Mucosa of descending colon (tissue), 3 donors: ENCODE measurements around the gene PTPRS. TPM values are rescaled to one million over a fixed set of nuclear protein-coding genes. Genes with fewer than 3 reads are reported as not detected.

Source experiments
- ATAC-seq: fragments of 200-7000 bp; cut with Tn5 transposase; one replicate; pipeline ENCODE4 v1.9.1; 2020; ENCODE audit warnings: mild to moderate bottlenecking, moderate library complexity
- DNase-seq, 3 donors: peaks; one replicate each; pipeline ENCODE4 v3.0.0-alpha.2; 2020
- H3K36me3 ChIP-seq: fragments of 200-600 bp; one replicate; pipeline ENCODE4 v1.8.0; 2021; ENCODE audit warnings: low read depth, mild to moderate bottlenecking
- H3K4me1 ChIP-seq: fragments of 200-600 bp; one replicate; pipeline ENCODE4 v1.8.0; 2021; ENCODE audit warnings: low read depth, mild to moderate bottlenecking
- H3K4me3 ChIP-seq: fragments of 200-600 bp; one replicate; pipeline ENCODE4 v1.8.0; 2021; ENCODE audit warnings: mild to moderate bottlenecking
- H3K9me3 ChIP-seq: fragments of 200-600 bp; one replicate; pipeline ENCODE4 v1.8.0; 2021; ENCODE audit warnings: mild to moderate bottlenecking
- intact Hi-C, 2 donors: fragments of 100-400 bp; cut with DNase I in 1 of 2; cut with micrococcal nuclease in 1 of 2; formaldehyde crosslinking; loops; one replicate each; pipeline versions ENCODE4 v1.11.0 to v1.11.1; 2022; cut with DNase I, micrococcal nuclease
- total RNA-seq, 3 donors: library from RNA; stranded (reverse); fragmentation: NEBNext Ultra II Directional in 2 of 3; extraction: Animal tissue kit (Norgen Biotek cat#: 25700) in 2 of 3; gene quantifications; one replicate each; pipeline versions ENCODE4 v1.2.1 to v1.2.4, GENCODE V29; 2021 to 2023
- TF ChIP-seq, protein P1 (sequence below): fragments of 200-600 bp; IDR thresholded peaks from one replicate; pipeline ENCODE4 v1.8.0; 2022; ENCODE audit warnings: antibody characterized with exemption, mild to moderate bottlenecking
- donor health status: DM: no; HTN: no; CAD: no; lungs with moderate emphysema.
- donor health status: DM: no; HTN: no; CAD: no.
- donor health status: DM: no; HTN: yes; CAD: no.

PTPRS gene
- total RNA-seq, 3 donors from 2014 or later, result 7.2 to 131 (median 22.5) TPM

- TF ChIP-seq, protein P1, sequence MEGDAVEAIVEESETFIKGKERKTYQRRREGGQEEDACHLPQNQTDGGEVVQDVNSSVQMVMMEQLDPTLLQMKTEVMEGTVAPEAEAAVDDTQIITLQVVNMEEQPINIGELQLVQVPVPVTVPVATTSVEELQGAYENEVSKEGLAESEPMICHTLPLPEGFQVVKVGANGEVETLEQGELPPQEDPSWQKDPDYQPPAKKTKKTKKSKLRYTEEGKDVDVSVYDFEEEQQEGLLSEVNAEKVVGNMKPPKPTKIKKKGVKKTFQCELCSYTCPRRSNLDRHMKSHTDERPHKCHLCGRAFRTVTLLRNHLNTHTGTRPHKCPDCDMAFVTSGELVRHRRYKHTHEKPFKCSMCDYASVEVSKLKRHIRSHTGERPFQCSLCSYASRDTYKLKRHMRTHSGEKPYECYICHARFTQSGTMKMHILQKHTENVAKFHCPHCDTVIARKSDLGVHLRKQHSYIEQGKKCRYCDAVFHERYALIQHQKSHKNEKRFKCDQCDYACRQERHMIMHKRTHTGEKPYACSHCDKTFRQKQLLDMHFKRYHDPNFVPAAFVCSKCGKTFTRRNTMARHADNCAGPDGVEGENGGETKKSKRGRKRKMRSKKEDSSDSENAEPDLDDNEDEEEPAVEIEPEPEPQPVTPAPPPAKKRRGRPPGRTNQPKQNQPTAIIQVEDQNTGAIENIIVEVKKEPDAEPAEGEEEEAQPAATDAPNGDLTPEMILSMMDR, result no peak
- DNase-seq (no peak), ATAC-seq (no peak)
- Histone ChIP-seq H3K4me3 (no peak overlapping the region), H3K36me3 (no peaks in the 10 kb centered on the region), H3K4me1 (peaks cover 4% of the 10 kb centered on the region), H3K9me3 (no peaks in the 10 kb centered on the region)
- intact Hi-C loops, result no loop called here
Observed at GRCh38 chr19:5342573-5343201, 2.1 kb upstream of the PTPRS start.

DNA sequence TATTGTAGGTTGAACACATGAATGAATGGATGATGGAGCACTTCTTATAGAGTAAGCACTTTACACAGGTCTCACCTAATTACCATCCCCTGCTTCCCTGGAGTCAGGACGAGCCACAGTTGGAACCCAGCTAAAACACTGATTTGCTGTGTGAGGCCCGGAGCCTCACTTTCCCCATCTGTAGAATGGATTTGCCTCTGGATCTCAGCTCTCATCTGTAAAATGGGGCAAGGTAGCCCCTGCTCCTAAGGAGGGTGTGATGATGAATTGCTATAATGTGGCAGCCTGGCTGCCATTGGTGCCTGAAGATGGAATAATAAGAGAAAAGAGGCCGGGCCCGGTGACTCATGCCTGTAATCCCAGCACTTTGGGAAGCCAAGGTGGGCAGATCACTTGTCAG lies 1.4 kb upstream of the PTPRS start:
- intact Hi-C loops, result no loop called here
- DNase-seq, result no peak
- H3K36me3 ChIP-seq, result no peaks in the 10 kb centered on the region
- H3K4me3 ChIP-seq, result no peak overlapping the region
- H3K4me1 ChIP-seq, result peaks cover 4% of the 10 kb centered on the region
- ATAC-seq, result no peak
- no peaks in the 10 kb centered on the region for H3K9me3 ChIP-seq
- TF ChIP-seq, protein P1, result no peak

DNA sequence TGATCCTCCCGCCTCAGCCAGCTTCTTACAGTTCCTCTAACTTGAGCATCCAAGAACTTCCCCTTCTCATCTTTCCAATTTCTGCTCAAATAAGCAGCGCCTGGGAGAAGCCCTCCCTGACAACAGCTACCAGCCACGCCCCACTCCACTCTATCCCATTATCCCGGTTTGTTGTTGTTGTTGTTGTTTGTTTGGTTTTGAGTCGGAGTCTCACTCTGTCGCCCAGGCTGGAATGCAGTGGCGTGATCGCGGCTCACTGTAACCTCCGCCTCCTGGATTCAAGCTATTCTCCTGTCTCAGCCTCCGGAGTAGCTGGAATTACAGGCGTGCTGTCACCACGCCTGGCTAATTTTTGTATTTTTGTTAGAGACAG lies 822 bp upstream of the PTPRS start:
- TF ChIP-seq, protein P1, result no peak
- Histone ChIP-seq H3K9me3 (no peaks in the 10 kb centered on the region), H3K4me3 (no peak overlapping the region), H3K36me3 (no peaks in the 10 kb centered on the region), H3K4me1 (peaks cover 4% of the 10 kb centered on the region)
- intact Hi-C loops, result no loop called here
- no peak for DNase-seq
- no peak for ATAC-seq

- TF ChIP-seq, protein P1, result no peak
- DNase-seq, result no peak
- peak; percentile 31 for ATAC-seq
- Histone ChIP-seq H3K36me3 (no peaks in the 10 kb centered on the region), H3K4me3 (no peak overlapping the region), H3K9me3 (no peaks in the 10 kb centered on the region), H3K4me1 (peaks cover 4% of the 10 kb centered on the region)
- intact Hi-C loops, result no loop called here
Observed at GRCh38 chr19:5339950-5340636, 519 bp downstream of the PTPRS start.

DNA sequence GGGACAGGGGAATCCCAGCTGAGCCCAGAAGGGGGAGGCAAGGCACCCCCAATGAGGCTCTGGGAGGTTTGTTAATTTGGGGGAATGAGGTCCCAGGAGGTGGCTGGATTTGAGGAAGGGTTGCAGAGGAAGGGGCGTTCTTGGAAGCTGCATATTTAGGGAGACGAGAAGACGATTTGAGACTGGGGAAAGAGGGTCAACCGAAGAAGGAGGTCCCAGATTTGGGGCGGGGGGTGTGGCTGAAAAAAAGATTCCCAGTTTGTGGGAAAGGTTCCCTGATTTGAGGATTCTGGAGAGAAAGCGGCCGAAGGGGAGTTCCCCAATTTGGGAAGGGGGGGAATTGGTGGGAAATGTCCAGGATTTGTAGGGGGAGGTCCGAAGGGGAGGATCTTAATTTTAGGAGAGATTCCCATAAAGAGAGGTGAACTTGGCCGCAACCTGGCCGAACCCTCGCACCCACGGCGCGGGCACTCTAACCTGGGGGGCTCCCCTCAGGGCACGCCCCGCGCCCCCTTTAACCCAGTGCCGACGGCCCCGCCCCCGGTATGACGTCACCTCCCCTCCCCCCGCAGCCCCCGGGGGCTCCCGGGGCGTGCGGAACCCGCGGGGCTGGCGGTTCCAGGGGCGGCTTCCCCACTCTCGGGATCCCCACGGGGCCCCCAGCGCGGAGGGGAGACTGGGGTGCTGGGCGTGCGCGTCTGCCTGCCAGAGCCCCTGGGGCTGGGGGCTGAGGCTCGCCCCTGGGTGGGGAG lies 1.2 kb downstream of the PTPRS start:
- Histone ChIP-seq H3K9me3 (no peaks in the 10 kb centered on the region), H3K4me1 (peaks cover 4% of the 10 kb centered on the region), H3K4me3 (no peak overlapping the region), H3K36me3 (no peaks in the 10 kb centered on the region)
- intact Hi-C loops, result no loop called here
- ATAC-seq (no peak), DNase-seq (no peak)
- TF ChIP-seq, protein P1, result no peak
